Urothelium cell line (cell line): ENCODE measurements around the gene MLLT6.

Experiments
- DNase-seq: peaks from one replicate; pipeline ENCODE4 v3.0.0; 2011; ENCODE audit warnings: low spot score, mixed read lengths
- FAIRE-seq: peaks from 2 replicates; lab custom pipeline; 2011; peaks lifted over from hg19 to GRCh38; lab: Jason Lieb, UNC

MLLT6 gene

DNA sequence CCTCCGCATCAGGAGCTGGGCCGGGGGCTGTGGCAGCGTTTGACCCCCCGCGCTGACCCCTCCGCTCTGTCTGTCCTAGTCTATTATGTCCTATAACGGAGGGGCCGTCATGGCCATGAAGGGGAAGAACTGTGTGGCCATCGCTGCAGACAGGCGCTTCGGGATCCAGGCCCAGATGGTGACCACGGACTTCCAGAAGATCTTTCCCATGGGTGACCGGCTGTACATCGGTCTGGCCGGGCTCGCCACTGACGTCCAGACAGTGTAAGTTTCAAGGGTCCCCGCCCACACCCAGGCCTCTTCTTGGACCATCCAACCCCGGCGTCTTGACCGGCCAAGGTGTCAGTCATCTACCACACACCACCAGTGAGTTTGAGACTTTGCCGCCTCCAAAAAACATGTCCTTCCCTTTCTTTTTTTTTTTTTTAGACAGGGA is 48.0 kb downstream of the MLLT6 start:
- no peak for FAIRE-seq

GRCh38 chr17:38761612-38762011 is 56.5 kb downstream of the MLLT6 start:
- no peak for DNase-seq
- FAIRE-seq, result no peak

More for the DNA sequence above, 48.0 kb downstream of the MLLT6 start:
- DNase-seq, result no peak

GRCh38 chr17:38762231-38762630 is 57.2 kb downstream of the MLLT6 start:
- FAIRE-seq, result no peak
- DNase-seq, result no peak

GRCh38 chr17:38766341-38766740 is 61.3 kb downstream of the MLLT6 start:
- DNase-seq (no peak), FAIRE-seq (no peak)

GRCh38 chr17:38768417-38768816 is 63.3 kb downstream of the MLLT6 start:
- no peak for FAIRE-seq

DNA sequence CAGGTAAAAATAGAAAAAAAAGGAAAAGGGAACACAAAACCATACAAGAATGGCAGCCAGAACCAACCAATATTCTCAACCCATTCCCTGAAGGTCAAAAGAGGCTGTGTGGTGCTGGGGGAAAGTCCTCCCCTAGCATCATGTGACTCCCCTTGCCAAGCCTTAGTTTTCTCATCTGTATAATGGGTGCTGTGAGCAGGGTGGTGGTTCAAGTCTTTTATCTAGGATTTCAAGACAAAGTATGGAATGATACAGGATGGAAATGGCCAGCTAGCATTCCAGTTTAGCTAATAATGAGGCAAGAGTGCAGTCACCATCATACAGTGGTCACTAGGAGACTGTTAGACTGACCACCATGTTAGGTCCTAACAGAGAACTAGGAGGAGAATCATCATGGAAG is 68.2 kb downstream of the MLLT6 start:
- no peak for FAIRE-seq
- DNase-seq, result no peak

More at GRCh38 chr17:38768417-38768816, 63.3 kb downstream of the MLLT6 start:
- no peak for DNase-seq

GRCh38 chr17:38777641-38778250 is 72.7 kb downstream of the MLLT6 start:
- DNase-seq (no peak), FAIRE-seq (no peak)
